ENCODE results near the gene SETD3. TPM values are rescaled to one million over a fixed set of nuclear protein-coding genes. Genes with fewer than 3 reads are reported as not detected.

The SETD3 gene
- total RNA-seq, 2 donors from 2014 or later: 57.8 to 68.1 TPM

GRCh38 chr14:99410019-99410418 lies 70.6 kb downstream of the SETD3 start:
- Histone ChIP-seq H3K9me3 (ENCODE audit: control insufficient read depth, low read length) (no peaks in the 10 kb centered on the region), H3K9ac (ENCODE audit: extremely low read depth, low read length, poor library complexity, severe bottlenecking) (no peak overlapping the region), H3K36me3 (ENCODE audit: control insufficient read depth, insufficient read depth, low read length) (peaks cover 33% of the 10 kb centered on the region), H3K4me3 (ENCODE audit: low read length) (no peak overlapping the region), H3K27me3 (ENCODE audit: control insufficient read depth, insufficient read depth, low read length, poor library complexity, severe bottlenecking) (no peaks in the 10 kb centered on the region), H3K4me1 (ENCODE audit: control insufficient read depth, insufficient read depth, low read length) (peaks cover 8% of the 10 kb centered on the region), H3K27ac (ENCODE audit: low read depth, low read length) (no peak overlapping the region)
- H3K27me3 Mint-ChIP-seq (ENCODE audit: insufficient read depth): no peaks in the 10 kb centered on the region
- peaks cover 12% of the 10 kb centered on the region for H3K36me3 Mint-ChIP-seq (ENCODE audit: low read depth)
- no peak for TF ChIP-seq CTCF (conservative IDR thresholded peaks at IDR 0.05)
- H3K4me3 Mint-ChIP-seq: no peak overlapping the region
- H3K4me1 Mint-ChIP-seq: peaks cover 37% of the 10 kb centered on the region
- DNase-seq: no peak
- 87 to 94% methylated on average over 5 to 10 of the region's 10 CpGs for WGBS, 2 experiments (ENCODE audit: insufficient coverage in 1 of 2, insufficient read length in 1 of 2)
- peak overlapping the region; percentile 8 for H3K27ac Mint-ChIP-seq
- H3K9me3 Mint-ChIP-seq: no peaks in the 10 kb centered on the region

GRCh38 chr14:99408971-99409289 lies 71.7 kb downstream of the SETD3 start:
- TF ChIP-seq CTCF (conservative IDR thresholded peaks at IDR 0.05): no peak
- 92 to 94% methylated on average over 2 to 7 of the region's 7 CpGs for WGBS, 2 experiments (ENCODE audit: insufficient coverage in 1 of 2, insufficient read length in 1 of 2)
- Histone ChIP-seq H3K9ac (ENCODE audit: extremely low read depth, low read length, poor library complexity, severe bottlenecking) (no peak overlapping the region), H3K4me3 (ENCODE audit: low read length) (no peak overlapping the region), H3K27ac (ENCODE audit: low read depth, low read length) (no peak overlapping the region), H3K27me3 (ENCODE audit: control insufficient read depth, insufficient read depth, low read length, poor library complexity, severe bottlenecking) (no peaks in the 10 kb centered on the region), H3K9me3 (ENCODE audit: control insufficient read depth, low read length) (no peaks in the 10 kb centered on the region), H3K4me1 (ENCODE audit: control insufficient read depth, insufficient read depth, low read length) (peaks cover 8% of the 10 kb centered on the region), H3K36me3 (ENCODE audit: control insufficient read depth, insufficient read depth, low read length) (peaks cover 44% of the 10 kb centered on the region)
- Mint-ChIP-seq H3K27ac (no peak overlapping the region), H3K9me3 (no peaks in the 10 kb centered on the region), H3K27me3 (ENCODE audit: insufficient read depth) (no peaks in the 10 kb centered on the region), H3K4me3 (no peak overlapping the region), H3K36me3 (ENCODE audit: low read depth) (peaks cover 21% of the 10 kb centered on the region), H3K4me1 (peaks cover 27% of the 10 kb centered on the region)
- no peak for DNase-seq

- Mint-ChIP-seq H3K27me3 (ENCODE audit: insufficient read depth) (no peaks in the 10 kb centered on the region), H3K27ac (no peak overlapping the region), H3K4me3 (no peak overlapping the region), H3K9me3 (no peaks in the 10 kb centered on the region), H3K4me1 (peaks cover 22% of the 10 kb centered on the region), H3K36me3 (ENCODE audit: low read depth) (peaks cover 24% of the 10 kb centered on the region)
- no peak overlapping the region for H3K27ac ChIP-seq (ENCODE audit: low read depth, low read length)
- no peak overlapping the region for H3K9ac ChIP-seq (ENCODE audit: extremely low read depth, low read length, poor library complexity, severe bottlenecking)
- no peak for TF ChIP-seq CTCF (conservative IDR thresholded peaks at IDR 0.05)
- H3K36me3 ChIP-seq (ENCODE audit: control insufficient read depth, insufficient read depth, low read length): peaks cover 48% of the 10 kb centered on the region
- no peaks in the 10 kb centered on the region for H3K9me3 ChIP-seq (ENCODE audit: control insufficient read depth, low read length)
- H3K4me1 ChIP-seq (ENCODE audit: control insufficient read depth, insufficient read depth, low read length): peaks cover 8% of the 10 kb centered on the region
- 88 to 90% methylated on average over 8 of the region's 8 CpGs for WGBS, 2 experiments (ENCODE audit: insufficient coverage in 1 of 2, insufficient read length in 1 of 2)
- no peaks in the 10 kb centered on the region for H3K27me3 ChIP-seq (ENCODE audit: control insufficient read depth, insufficient read depth, low read length, poor library complexity, severe bottlenecking)
- no peak overlapping the region for H3K4me3 ChIP-seq (ENCODE audit: low read length)
- peak; percentile 39 for DNase-seq
Observed at GRCh38 chr14:99408286-99408970, 72.2 kb downstream of the SETD3 start.
